T-helper 2 cell (primary cell): Measurements from ENCODE around the gene ATF1.
"Not testable (repeated sequence)": the region's sequence is repeated elsewhere in the genome, so short reads cannot be mapped to it uniquely, and the experiment has no call there.

Experiments
- DNase-seq, 5 experiments: peaks; one replicate each; pipeline versions ENCODE4 v3.0.0 to v3.0.0-alpha.2; 2012 to 2022

Gene ATF1

GRCh38 chr12:50868881-50869280 lies 105.0 kb downstream of the ATF1 start:
- not testable (repeated sequence) for DNase-seq
